Frontal cortex (tissue), 4 donors: ENCODE data around the gene C1orf174. TPM values are rescaled to one million over a fixed set of nuclear protein-coding genes. Genes with fewer than 3 reads are reported as not detected.
"Not testable (repeated sequence)": the region's sequence is repeated elsewhere in the genome, so short reads cannot be mapped to it uniquely, and the experiment has no call there.

ENCODE experiments used
- DNase-seq, 2 donors: peaks; one replicate each; pipeline ENCODE4 v3.0.0; 2012; ENCODE audit warnings: low spot score in 2 of 2
- FAIRE-seq: peaks from 2 replicates; lab custom pipeline; 2012; peaks lifted over from hg19 to GRCh38; lab: Jason Lieb, UNC
- total RNA-seq: library from RNA; depleted of rRNA; stranded (reverse); fragments of >200 nt; gene quantifications from one replicate; pipeline ENCODE4 v1.2.3, GENCODE V29; 2014
- donor health status: control.
- donor health status: control.
- donor health status: control.

Gene C1orf174
- total RNA-seq, 1 donor from 2014 or later, result 23.6 TPM

DNA sequence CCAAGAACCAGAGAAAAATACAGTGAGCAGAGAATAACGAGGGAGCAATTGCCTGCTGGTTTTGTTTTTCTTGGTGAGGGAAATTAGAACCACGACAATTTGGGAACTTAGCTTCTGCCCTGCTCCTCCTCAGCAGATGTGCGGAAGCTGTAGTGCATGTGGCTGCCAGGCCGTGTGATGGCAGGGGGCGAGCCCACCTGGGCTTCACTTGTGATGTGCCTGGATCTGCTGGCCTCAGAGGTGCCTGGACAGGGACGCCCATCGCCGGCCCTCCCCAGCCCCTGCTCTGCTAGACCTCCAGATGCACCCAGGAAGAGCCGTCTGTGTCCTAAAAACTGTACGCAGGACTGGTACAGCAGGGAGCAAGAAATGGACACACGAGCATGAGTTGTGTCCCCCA, 28.5 kb upstream of the C1orf174 start:
- DNase-seq (no peak), FAIRE-seq (no peak)

DNA sequence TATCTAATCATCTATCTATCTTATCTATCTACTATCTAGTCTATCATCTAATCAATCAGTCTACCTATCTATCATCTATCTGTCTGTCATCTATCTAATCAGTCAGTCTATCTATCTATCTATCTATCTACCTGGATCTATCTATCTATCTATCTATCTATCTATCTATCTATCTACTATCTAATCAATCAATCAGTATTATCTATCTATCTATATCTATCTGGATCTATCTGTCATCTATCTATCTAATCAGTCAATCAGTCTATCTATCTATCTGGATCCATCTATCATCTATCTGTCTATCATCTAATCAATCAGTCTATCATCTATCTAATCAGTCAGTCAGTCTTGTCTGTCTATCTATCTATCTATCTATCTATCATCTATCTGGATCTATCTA, 26.9 kb upstream of the C1orf174 start:
- DNase-seq (no peak), FAIRE-seq (no peak)

DNA sequence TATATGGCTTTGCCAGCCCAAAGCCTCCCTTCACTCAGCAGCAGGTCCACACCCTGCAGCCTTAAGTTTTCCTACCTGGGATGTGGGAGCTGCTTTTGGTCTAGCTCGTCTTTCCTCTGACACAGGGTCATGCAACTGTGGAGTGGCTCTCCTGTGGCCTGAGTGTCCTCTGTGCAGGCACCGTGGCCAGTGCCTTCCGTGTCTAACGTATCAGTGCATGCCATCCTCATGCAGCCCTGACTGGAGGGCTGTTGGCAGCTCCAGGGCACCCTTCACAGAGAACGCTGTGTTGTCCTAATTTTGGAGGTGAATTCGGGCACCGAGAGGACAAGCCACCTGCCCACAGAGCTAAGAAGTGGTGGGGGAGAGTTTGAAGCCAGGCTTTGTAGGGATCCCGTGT, 25.7 kb upstream of the C1orf174 start:
- DNase-seq (no peak), FAIRE-seq (no peak)

DNA sequence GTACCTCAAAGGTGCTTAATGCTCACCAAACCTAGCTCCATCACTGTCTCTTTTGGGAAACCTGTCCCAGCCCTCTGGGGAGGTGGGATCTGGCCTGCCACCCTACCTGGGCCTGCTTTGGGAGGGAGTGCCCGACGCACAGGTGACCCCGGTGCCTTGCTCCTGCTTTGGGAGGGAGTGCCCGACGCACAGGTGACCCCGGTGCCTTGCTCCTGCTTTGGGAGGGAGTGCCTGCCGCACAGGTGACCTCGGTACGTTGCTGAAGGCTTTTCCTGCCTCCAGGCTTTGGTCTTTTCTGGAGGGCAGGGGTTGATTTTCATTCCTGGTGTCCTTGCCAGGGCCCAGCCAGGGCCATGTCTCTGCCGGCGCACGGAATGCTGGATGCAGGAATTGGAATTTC, 25.2 kb upstream of the C1orf174 start:
- FAIRE-seq (no peak), DNase-seq (no peak)

DNA sequence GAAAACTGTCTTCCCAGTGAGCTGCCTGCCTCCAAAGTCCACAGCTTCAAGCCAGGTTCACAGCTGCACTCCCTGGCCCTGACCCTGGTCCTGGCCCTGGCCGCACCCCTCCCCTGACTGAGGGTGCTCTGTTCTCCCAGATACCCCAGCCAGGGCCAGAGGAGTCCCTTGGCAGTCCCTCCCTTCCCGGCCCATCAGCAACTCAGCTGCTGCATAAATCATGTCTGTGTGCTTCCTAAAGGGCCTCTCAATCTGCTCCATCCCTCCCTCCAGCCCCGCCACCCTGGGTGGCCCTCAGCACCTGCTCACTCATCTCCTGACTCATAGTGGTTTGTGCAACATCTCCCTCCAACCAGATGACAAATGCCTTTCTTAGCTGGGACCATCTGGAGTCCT, 24.8 kb upstream of the C1orf174 start:
- no peak for FAIRE-seq
- DNase-seq, result no peak

DNA sequence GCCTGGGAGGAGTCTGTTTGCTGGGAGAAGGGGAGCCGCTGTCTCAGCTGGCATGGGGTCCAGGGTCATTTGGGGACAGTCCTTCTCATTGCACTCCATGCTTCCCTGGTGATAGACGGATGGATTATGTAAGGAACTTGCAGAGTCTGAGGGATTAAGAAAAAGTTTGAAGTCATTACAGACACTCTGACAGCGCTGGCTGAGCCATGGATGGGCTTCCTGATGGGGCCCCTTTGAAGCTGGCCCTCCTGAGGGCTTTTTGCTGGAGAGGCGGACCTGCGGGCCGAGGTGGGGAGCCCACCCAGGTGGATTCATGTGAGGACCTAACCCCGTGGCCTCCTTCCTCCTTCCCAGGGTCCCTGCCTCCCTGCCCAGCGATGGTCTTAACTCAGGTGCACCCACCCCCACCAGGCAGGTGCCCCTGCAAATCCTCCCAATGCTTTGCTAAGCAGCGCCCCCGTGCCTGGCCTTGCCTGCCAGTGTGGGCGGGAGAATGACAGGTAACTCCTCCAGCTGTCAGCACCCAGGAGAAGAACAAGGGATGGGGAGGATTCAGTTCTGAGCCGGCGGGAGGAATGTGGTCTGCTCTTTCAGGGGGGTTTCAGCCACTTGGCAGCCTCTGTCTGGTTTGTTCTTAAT, 24.2 kb upstream of the C1orf174 start:
- FAIRE-seq (no peak), DNase-seq (no peak)

DNA sequence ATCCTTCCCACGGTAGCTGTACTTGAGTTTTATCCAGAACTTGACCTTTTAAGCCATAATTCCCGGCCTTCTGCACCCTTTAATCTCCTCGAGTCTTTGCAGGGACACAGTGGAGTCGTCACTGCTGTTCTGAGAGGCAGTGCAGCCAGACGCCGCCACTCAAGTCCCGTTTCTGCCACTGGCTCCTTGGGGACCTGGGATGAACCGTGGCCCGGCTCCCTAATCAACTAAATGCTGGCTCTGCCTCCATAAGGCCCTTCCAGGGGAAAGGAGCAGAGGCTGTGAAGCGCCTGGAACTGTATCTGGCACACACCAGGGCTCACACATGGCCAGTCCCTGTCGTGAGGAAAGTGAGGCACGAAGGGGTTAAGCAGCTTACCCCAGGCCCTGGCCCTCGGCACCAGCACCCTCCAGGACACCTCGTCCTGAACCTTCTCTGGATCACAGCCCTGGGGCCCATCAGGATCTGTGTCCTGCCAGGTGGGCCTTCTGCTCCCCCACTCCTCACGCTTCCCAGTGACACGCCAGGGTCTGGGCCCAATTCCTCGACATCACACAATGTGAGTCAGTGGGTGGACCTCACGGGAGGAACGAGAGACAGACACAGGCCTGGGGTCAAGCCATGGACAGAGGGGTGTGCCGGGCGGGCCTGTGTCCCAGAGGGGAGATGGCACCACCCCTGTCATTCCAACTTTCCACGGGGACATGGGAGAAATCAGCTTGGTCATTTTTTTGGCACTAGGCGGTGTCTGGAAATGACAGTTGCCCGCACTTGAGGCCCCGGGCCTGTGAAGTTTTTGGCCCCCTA, 23.5 kb upstream of the C1orf174 start:
- DNase-seq (no peak), FAIRE-seq (no peak)

DNA sequence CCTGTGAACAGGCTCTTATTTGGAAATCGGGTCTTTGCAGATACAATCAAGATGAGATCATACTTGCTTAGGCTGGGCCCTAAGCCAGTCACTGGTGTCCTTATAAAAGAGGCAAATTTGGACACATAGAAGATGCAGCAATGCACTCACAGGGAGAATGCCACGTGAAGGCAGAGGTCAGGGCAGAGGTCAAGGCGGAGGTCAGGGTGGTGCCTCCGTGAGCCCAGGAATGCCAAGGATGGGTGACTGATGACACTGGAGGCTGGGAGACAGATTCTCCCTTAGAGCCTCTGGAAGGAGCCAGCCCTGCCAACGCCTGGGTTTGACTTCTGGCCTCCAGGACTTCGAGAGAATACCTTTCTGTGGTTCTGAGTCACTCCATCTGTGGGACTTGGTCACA, 22.8 kb upstream of the C1orf174 start:
- no peak for FAIRE-seq
- DNase-seq, result no peak

DNA sequence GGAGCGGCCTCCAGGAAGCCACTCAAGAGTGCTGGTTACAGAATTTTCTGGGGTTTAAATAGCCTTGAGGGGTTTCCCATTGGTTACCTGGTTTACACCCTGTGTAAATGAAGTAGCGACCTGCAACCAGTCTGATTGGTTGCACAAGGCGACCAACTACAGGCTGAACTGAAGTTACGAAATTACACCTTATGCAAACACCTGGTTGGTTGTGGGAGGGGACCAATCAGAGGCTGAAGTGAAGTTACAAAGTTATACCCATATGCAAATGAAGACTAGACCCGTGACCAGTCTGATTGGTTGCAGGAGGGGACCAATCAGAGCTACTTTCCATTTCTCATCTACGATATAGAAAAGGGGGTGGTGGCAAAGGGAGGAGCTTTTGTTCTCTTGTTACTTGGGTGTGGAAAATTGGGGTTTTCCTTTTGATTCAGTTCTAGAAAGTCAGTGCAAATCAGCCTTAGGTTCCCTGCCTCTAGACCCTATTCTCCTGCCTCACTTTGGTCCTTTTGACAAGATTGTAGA, 22.2 kb upstream of the C1orf174 start:
- FAIRE-seq, result no peak
- DNase-seq, result no peak

DNA sequence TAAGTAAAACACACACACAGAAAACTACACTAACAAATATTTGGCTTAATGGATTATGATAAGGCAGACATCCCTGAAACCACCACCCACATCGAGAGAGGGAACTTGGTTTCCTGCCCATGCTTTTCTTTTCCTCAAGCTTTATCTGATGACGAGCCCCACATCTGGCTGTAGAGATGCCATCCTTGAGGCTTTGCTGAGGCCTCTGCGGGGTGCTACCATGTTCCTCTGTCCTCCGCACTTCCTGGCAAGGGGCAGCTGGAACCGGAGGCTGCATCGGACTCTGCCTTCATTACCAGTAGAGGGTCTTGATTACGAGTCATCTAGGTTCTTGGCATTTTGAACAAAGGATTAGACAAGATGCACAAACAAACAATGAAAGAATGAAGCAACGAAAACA, 21.7 kb upstream of the C1orf174 start:
- FAIRE-seq (no peak), DNase-seq (no peak)

DNA sequence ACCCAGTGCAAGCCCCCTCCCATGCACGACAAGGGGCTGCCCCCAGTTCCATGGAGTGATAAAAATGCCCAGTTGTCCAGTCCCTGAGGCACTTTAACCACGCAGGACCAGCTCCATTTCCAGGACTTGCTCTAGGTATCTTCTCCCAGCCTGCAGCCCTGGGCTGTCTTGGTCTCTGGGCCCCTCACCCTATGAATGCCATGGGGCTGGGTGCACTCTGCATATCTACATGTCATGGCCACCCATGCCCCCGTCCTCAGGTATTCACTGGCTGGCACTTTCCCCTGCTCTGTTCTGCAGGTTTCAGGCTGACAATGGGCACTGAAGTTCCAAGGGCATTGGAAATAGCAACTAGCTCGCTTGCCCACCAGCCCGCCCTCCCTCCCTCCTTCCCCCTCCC, 19.6 kb upstream of the C1orf174 start:
- no peak for FAIRE-seq
- DNase-seq, result no peak

DNA sequence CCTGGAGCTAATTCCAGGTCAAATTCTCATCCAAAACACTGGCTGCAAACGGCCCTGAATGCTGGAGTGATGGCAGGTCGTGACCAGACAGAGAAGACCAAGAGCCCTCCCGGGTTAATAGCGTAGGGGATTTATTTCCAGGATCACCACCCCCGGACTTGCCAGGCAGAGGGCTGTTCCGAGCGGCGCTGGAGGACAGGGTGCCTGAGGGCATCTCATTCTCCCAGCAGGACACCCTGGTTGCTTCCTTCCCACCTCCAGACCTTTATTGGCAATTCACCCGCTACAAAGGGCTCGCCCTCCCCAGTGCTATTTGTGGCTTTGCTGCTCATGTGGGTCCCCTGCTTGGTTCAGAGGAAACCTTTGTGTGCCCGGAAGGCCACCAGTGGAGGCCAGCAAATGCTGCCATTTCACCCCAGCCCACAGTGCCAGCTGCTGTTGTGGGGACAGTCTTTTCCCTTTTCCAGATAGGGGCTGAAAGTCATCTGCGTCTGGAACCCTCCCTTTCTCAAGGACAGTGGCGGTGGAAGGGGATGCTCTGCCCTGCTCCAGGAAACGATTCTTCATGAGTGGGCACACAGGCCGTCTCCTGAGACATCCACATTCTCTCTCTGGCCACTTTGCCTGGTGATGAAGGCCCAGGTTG, 19.0 kb upstream of the C1orf174 start:
- DNase-seq (no peak), FAIRE-seq (no peak)

DNA sequence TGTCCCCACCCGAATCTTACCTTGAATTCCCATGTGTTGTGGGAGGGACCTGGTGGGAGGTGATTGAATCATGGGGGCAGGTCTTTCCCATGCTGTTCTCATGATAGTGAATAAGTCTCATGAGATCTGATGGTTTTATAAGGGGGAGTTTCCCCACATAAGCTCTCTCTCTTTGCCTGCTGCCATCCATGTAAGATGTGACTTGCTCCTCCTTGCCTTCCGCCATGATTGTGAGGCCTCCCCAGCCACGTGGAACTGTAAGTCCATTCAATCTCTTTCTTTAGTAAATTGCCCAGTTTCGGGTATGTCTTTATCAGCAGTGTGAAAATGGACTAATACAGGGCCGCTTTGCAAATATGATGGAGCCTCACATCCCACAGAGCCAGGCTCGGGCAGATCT, 18.3 kb upstream of the C1orf174 start:
- DNase-seq, FAIRE-seq: not testable (repeated sequence)

DNA sequence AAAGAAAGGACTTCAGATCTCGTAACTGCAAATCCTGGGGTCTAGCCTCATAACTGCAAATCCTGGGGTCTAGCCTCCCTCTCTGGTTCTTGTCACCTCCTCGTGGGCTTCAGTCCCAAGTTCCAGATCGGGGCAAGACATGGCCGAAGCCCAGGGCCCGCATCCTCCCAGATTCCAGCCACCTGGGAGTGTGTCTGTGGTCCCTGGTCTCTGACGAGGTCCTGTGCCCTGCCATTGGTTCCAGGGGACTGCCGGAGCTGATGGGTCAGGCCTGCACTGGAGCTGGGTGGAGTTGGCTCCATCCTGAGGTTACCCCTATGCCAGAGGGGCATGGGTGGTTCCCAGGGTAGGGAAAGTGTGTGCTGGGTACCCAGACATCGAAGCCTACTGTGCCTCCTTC, 17.7 kb upstream of the C1orf174 start:
- DNase-seq (no peak), FAIRE-seq (no peak)

DNA sequence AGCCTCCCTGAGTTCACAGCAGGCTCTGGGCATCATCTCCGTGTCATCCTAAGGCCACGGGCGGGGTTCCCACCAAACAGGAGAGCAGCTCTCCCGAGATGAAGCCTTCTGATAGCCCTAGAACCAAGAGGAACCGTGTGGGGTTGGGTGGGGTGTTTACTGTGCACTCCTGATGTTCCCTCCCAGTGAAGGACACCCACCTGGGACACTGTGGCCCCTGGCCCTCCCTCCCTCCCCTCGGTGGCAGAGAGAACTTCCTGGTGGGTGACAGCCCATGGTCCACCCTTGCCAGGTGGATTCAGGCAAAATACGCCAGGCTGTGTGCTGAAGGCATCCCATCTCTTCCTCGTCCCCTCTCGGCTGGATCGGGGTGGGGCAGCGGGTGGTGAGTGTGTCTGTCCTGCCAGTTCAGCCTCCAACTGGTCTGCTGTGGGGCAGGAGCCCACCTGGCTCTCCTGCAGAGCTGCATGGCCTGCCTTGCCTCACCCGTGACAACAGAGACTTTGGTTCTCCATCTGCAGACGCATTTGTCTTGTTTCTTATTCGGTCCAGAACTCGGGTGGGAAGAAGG, 15.6 kb upstream of the C1orf174 start:
- no peak for DNase-seq
- FAIRE-seq, result no peak

DNA sequence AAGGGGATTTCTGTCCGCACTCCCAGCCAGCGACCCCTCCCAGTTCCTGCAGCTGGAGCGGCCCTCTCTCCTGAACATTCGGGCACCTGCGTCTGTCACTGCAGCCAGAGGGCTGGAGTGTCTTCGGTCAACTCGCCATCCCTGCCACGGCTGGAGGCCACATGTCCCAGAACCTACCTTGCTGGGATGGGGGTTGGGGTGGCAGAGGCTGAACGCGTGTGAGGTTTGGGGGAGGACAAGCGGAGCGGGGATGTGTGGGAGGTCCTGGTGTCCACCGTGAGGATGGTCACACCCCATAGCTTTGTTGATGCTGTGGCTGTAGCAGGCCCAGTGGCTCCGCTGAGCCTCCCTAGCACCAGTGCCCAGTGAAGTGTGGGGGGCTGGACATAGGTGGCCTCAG, 14.8 kb upstream of the C1orf174 start:
- DNase-seq (no peak), FAIRE-seq (no peak)

DNA sequence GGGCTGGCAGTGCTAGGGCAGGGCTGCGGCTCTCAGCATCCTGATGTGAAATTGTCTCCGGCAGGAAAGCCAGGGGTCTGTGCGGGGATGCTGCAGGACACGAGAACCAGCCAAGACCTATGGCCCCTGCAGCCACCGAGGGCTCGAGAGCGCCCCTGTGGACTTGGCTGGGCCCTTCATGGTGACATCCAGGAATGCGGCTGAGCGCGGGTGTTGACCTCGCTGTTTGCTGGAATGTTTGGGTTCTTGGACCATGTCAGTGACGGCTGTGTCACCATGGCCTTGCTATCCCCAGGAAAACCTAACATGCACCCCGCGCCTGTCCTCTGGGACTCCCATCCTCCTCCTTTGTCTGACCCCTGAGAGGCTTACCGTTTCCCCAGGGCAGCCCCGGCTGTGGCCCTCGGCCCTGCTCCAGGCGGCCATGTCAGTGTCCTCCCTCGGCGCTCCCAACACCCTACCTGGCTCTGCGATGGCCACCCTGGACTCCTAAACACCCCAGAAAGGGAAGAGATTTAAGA, 14.3 kb upstream of the C1orf174 start:
- DNase-seq (no peak), FAIRE-seq (no peak)

DNA sequence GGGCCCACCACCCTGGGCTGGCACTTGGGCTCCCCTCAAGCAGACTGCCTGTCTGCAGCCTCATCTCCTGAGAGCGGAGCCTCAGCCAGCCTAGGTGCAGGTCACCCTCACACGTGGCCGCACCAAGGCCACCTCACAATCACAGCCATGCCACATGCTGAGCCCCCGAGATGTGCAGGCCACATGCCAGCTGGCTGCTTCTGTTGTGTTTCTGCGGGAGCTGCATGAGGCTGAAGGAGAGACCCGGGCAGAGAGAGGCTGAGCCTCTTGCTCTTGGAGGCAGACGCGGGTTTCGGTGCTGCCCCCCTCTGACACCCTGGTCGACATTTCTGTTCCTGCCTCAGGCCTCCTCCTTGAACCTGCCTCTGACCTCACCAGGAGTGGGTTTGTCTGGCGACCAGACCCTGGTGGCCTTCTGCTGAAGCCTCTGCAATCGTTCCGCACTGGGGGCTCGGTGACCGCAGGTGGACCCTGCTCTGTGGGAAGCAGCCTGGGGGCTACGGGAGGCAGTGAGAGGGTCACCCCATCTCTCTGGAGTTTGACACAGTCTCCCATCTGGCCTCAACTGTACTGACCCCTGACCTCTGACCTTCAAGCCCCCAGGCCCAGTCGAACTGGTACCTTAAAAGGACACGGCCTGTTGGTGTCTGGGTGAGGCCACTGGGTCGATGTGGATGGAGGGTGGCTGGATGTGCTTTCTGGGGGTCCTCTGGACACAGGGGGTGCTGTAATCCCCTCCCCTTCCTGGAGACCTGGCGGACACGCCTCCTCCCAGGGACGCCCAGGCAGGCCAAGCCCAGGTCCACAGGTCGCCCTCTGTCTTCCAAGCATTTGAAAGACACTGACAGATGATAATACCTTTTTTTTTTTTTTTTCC, 13.0 kb upstream of the C1orf174 start:
- no peak for FAIRE-seq
- no peak for DNase-seq

DNA sequence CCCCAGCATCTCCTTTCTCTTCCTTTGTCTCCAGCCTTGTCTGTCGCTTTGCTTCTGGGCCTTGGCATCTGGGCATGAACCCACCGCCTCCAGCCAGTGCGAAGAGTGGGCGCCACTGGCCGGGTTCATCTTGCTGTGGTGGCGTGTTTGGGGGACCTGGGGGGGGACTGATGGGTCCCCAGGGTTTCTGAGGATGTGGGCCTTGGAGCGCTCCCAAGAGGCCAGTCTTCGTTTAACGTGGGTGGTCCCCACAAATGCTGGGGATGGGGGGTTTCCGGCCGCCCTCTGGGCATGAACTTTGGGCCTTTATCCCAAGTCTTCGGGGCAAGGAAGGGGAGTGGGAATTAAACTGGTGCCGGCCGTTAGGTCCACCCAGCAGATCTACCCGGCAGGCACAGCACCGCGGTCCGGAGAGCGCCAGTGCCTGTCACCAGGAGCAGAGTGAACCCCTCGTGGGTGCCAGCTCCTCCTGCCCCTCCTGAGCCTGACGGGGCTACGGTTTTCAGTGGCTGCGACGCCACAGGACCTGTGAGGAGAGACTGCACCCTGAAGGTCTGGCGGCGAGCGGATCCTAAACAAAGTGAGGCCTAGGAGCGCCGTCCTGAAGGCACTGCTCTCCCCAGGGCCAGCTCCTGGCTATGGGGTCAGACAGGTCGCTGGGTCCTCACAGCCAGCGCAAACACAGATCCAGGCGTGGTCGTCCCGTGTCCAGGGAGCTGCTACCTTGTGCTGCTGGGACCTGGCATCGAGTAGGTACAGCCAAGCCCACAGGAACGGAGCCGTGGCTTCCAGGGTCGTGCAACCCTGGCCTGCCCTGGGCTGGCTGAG, 12.1 kb upstream of the C1orf174 start:
- DNase-seq, result no peak
- FAIRE-seq, result no peak
